Measurements from ENCODE around the gene SLC19A2.
"Not testable (repeated sequence)": the region's sequence is repeated elsewhere in the genome, so short reads cannot be mapped to it uniquely, and the experiment has no call there.

The SLC19A2 gene, protein sequence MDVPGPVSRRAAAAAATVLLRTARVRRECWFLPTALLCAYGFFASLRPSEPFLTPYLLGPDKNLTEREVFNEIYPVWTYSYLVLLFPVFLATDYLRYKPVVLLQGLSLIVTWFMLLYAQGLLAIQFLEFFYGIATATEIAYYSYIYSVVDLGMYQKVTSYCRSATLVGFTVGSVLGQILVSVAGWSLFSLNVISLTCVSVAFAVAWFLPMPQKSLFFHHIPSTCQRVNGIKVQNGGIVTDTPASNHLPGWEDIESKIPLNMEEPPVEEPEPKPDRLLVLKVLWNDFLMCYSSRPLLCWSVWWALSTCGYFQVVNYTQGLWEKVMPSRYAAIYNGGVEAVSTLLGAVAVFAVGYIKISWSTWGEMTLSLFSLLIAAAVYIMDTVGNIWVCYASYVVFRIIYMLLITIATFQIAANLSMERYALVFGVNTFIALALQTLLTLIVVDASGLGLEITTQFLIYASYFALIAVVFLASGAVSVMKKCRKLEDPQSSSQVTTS

DNA sequence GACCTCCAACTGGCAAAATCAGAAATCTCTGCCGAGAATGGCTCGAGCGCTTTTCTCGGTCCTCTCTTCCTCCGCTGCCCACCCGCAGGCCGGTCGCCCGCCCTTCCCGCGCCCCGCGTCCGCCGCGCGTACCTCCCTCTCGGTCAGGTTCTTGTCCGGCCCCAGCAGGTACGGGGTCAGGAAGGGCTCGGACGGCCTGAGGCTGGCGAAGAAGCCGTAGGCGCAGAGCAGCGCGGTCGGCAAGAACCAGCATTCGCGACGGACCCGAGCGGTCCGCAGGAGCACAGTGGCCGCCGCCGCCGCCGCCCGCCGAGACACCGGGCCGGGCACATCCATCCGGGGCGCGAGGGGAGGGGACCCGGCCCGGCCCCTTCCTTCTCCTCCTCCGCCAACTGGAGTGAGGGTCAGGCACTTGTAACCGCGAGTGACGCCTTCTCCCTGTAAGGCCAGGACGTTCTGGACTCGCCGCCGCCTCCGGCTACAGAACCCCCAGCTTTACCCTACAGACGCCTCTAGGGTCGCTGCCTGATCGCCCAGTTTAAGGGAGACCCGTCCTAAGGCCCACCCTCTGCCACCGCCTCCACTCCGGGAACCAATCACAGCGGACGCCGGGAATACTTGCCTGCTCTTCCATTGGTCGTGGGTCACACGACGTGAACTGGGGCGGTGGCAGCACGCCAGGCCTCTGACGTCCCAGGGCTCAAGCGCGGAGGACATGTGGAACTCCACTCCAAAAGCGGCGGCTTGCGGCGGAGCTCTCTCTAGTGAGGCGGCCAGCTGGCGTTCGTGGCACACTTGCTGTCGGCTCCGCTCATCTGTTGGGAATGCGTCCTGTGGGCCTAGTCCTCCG, at the start of gene SLC19A2:
TSS of gene SLC19A2 (minus strand) at position 514 of the 850 bp plus-strand sequence. CDS start at position 336, 178 bp downstream.
- peak within 1 kb of the TSS; percentile 95 for H3K27ac ChIP-seq
- DNase-seq (ENCODE audit: low read depth, low spot score), result peak; percentile 91

DNA sequence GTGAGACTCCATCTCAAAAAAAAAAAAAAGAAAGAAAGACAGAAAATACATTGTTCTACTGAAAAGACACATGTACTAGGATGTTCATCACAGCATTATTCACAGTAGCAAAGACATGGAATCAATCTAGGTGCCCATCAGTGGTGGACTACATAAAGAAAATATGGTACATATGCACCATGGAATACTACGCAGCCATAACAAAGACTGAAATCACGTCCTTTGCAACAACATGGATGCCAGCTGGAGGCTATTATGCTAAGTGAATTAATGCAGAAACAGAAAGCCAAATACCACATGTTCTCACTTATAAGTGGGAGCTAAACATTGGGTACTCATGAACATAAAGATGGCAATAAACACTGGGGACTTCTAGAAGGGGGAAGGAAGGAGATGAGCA, 48.9 kb upstream of the SLC19A2 start:
- no peak for DNase-seq (ENCODE audit: low read depth, low spot score)
- H3K27ac ChIP-seq, result no peak overlapping the region

DNA sequence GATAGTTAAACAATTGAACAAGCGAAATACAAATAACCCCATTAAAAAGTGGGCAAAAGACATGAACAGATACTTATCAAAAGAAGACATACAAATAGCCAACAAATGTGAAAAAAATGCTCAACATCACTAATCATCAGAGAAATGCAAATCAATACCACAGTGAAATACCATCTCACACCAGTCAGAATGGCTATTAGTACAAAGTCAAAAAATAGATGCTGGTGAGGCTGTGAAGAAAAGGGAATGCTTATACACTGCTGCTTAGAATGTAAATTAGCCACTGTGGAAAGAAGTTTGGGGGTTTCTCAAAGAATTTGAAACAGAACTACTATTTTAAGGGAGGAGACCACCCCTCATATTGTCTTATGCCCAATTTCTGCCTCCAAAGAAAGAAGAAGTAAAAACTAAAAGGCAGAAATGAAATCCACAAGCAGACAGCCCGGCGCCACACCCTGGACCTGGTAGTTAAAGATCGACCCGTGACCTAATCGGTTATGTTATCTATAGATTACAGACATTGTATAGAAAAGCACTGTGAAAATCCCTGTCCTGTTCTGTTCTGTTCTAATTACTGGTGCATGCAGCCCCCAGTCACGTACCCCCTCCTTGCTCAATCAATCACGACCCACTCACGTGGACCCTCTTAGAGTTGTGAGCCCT, 47.9 kb upstream of the SLC19A2 start:
- H3K27ac ChIP-seq; DNase-seq (ENCODE audit: low read depth, low spot score): not testable (repeated sequence)

DNA sequence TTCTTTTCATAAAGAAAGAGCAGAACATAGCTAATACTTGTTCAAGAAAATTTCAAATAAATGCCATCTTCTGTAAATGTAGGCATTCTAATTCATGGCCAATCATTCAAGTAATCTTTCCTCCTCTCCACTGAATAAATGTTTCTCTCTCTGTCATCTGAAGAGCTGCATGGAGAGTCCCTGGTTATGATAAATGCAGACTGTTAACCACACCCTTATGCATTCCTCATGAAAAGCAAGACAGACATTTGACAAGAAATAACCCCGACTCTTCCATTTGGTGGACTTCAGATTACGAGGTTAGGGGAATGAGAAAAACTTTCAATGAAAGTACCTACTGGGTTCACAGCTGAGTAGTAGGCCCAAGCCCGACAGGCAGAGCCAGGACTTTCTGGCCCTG, 44.7 kb upstream of the SLC19A2 start:
- no peak overlapping the region for H3K27ac ChIP-seq
- no peak for DNase-seq (ENCODE audit: low read depth, low spot score)

DNA sequence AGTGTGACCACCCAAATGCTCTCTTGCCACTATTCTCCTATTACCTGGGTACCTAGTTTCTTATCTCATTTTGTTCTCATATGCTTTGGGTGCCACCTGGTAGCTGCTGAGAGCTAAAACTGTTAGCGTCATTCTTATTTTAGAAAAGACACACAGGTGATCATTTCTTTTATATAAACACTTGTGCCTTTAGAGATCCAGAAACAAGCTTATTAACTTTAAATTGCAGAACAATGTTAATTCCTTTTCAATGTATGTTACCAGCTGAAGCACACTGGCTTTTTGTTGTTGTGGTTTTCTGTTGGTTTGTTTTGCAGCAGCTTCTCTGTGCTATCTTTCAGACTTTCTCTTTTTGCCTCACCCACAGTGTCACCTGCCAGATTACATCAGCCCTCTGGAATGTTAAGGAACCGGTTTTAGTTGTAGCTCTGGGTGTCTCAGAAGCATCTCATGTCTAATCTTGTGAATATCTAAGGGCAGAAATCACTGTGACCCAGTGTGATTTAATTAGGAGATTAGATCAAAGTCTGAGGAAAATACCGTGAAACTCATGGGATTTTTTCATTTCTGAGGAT, 43.4 kb upstream of the SLC19A2 start:
- H3K27ac ChIP-seq, result peak overlapping the region; percentile 55
- peak; percentile 73 for DNase-seq (ENCODE audit: low read depth, low spot score)

DNA sequence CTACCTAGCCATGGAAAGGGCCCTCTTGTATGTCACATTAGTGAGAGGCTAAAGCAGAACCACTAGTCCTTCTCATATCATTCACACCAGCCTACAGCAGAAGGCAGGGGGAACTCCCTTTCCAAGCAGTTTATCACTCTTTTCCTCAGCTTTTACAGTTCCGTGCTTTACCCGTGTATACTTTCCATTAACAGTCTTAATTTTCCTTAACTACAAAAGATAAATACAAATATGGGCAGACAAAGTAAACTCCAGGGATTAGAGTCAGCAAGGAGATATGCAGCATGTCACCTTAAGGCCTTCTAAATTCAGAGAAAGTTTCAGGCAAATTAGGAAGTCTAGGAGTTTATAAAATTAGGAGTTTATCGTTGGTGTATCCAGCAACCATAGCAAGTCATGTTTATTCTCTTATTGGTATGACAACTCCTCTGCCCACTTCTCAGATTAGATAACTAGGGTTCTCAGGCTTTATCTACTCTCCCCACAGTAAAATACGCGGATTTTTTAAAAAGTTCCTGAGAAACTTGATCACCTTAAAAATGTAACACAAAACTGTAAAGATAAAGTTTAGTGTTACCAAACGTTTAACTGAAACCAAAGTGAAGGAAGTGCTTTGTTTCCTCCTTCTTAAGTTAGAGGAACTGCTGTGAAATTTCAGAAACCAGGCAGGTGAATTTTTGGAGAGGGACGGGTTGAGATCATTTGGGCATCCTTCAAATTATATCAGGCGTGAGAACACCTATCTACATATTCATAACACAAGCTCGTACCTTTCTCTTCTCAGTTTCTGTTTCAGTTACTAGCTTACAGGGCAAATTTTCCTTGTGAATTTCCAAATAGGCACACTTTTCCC, 42.7 kb upstream of the SLC19A2 start:
- H3K27ac ChIP-seq, result peak overlapping the region; percentile 55
- no peak for DNase-seq (ENCODE audit: low read depth, low spot score)

DNA sequence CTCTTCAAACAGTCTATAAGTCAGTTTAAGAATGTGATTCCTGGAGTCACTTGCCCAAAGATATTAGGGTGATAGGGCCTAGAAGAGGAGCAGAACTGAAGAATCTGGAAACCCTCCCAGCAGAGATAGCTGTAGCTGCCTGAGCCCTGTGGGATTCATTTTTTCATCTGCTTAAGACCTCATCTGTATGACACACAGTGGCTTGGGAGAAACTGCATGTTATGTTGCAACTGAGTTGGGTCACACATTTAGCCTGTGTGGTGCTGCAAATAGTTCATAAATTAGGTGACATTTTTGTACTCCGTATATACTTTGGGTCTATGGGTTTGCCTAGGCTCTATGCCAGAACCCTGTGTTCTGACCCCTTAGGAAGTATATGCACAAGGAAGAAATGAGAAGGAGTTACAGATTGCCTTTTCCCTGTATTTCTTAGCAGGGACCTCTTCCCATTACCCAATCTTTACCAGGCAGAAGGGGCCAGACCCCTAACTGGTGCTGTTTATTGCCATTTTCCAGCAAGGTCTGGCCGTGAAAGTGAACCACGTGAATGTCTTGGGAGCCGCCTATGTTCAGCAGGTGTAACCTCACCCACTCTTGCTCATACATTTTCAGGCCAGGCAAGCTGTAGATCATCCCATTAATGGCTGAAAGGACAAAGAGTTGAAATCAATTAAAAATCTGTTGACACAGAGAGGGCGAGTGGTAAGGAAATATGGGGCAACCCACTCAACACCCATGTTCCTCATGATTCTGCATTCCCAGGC, 41.9 kb upstream of the SLC19A2 start:
- DNase-seq (ENCODE audit: low read depth, low spot score), result no peak
- no peak overlapping the region for H3K27ac ChIP-seq

DNA sequence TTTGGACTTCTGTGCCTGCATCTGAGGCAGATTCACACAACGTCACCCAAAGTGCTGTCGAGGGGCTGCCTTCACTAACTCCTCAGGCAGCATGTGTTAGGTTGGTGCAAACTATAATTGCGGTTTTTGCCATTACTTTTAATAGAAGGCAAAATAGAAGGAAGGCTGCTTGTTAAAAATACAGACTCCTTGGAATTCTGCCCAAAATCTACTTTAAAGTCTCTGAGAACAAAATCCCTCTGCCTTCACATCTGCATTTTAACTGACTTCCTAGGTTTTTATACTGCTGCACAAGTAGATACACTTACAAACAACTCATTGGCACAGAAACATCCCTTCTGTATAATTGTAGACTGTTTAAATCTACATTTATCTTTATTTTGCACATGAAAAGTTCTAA, 41.3 kb upstream of the SLC19A2 start:
- DNase-seq (ENCODE audit: low read depth, low spot score), result no peak
- H3K27ac ChIP-seq, result no peak overlapping the region

DNA sequence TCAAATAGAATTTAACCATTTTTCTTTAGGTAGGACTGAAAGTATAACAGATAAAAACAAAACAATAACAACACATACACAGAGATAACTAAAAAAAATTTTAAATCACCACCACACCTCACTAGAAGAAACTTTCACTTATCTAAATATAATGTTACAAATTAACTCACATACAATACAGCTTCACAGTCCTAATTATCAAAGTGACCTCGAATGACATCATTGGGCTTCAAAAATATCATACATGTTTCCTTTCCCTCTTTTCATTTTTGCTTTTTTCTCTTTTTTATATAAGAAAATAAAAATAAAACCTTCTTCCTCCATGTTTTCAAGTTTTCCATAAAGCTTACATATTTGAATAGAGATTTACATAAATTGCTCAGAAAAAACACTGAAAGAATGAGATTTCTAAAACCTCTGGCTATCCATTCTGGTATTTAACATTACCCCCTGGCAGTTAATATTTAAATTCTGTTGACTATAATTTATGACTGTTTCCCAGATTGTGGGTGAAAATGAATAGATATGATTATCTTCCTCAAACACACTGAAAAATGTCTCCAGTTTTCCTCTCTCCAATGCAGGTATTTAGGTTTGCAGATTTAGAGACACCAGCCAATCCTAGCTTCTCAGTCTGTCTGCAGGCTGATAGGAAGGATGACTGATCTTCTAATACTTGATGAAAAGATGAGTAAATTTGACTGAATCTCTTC, 40.5 kb upstream of the SLC19A2 start:
- DNase-seq (ENCODE audit: low read depth, low spot score), result no peak

DNA sequence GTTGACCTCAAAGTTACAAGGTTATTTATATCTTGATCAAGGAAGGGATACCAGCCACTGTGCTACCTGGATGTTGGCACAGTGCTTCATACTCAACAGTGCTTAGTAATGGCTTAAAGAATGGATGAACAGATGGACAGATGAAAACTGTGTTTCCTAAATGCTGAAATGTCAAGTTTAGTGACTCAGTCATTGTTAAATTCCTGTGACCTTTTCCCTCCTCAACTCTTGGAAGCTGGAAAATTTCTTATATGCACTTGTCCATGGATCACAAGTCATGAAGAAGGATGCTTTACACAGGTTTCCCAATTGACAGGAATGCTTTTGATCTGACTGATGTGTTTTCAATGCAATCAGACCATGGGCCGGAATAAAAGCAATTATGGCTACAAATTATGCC, 39.6 kb upstream of the SLC19A2 start:
- H3K27ac ChIP-seq, result no peak overlapping the region
- no peak for DNase-seq (ENCODE audit: low read depth, low spot score)

More for the DNA sequence above, 40.5 kb upstream of the SLC19A2 start:
- H3K27ac ChIP-seq, result no peak overlapping the region

DNA sequence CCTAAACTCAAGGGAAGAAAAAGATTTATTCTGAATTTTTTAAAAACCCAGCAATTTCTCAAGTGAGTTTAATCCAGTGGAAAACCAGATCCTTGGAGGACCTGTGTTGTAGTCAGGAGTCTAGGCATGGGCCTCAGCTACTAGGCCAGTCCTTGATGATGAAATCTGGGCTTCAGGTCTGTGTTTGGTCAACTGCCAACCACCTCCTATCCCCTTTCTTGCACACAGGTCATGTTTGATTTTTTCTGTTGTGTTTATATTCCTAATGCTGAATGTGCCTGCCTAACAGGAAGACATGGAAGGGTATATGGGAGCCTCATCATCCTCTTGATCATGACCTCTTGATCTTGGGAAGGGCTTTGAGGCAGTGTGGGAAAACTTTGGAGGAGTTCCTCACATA, 38.2 kb upstream of the SLC19A2 start:
- H3K27ac ChIP-seq, result no peak overlapping the region
- DNase-seq (ENCODE audit: low read depth, low spot score), result no peak

DNA sequence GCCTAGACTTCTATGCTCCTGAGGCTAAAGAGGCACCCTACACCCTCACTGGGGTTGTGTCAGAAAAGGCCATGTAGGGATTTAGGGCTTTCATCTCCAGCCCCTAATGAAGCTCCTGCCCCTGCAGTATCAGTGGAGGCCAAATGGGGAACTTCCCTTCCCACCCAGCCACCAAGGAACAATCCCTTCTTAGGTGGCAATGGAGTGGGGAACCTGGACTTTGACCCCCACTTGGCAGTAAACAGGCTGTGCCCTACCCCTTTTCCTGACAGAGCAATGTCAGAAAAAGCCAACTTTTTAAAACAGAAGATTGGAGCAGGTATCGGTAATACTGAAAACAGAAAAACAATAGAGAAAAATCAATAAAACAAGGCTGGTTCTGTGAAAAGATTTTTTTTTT, 35.5 kb upstream of the SLC19A2 start:
- no peak overlapping the region for H3K27ac ChIP-seq
- DNase-seq (ENCODE audit: low read depth, low spot score), result no peak

DNA sequence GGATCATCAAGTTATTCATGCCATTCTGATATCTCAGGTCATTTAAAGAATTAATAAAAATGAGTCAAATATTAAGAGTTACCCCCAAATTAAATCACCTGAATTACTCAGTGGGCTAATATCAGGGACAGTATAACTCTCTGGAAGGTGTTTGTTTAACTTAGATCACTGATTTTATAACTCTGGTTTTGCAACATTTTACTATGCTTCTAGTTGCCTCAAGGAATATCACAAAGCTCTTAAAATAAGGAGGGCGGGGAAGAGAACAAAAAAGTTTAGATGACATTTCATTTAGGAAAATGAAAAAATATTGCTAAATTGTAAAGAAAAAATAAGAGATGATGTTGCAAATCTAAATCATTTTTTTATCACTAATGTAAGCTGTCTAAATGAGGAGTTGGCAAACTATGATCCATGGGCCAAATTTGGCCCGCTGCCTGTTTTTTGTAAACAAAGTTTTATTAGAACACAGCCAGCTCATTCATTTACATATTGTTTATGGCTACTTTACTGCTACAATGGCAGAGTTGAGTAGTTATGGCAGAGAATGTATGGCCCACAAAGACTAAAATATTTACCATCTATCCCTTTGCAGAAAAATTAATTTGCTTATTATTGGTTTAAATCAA, 31.9 kb upstream of the SLC19A2 start:
- no peak overlapping the region for H3K27ac ChIP-seq
- DNase-seq (ENCODE audit: low read depth, low spot score), result no peak

DNA sequence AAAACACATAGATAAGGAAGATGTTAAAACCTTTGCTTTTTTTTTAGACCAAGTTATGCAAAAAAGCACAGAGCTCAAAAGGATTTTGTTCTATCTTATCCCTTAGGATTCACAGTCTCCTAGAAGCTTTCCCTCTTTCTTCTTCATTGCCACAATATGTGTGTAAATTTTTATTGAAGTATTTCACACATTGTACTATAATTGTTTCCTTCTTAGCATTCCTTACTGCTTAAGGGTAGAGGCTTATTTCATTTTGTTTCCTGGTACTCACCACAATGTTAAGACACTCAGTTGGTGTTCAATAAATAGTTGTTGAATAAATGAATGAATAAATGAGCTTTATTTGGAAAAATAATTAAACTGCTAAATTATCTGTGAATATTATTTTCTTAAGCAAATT, 29.9 kb upstream of the SLC19A2 start:
- no peak overlapping the region for H3K27ac ChIP-seq
- DNase-seq (ENCODE audit: low read depth, low spot score), result no peak

DNA sequence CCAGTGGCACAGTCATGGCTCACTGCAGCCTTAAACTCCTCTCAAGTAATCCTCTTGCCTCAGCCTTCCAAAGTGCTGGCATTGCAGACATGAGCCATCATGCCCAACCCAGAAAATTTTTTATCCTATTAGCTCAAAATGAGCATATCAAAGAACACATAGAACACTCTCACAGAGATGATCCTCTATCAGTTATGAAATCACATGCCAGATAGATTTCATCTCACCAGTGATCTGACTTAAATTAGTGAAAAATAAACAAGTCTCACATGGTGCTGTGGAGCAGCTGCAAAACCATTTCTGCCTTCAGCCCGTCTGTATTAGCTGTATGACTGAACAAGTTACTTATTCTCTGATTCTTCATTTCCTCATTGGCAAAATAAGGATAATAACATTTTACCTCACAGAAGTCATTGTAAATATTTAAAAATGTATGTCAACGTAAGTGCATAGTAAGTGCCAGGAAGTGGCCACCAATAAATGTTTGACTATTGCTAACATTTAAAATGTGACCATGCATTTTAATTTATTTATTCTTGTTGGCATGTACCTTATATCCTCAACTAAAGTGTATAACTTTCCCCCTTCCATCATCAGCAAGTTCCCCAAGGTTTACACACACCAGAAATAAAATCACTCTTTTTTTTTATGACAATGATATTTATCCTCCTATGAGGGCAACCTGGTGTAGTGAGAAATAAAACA, 29.0 kb upstream of the SLC19A2 start:
- DNase-seq (ENCODE audit: low read depth, low spot score), result no peak

DNA sequence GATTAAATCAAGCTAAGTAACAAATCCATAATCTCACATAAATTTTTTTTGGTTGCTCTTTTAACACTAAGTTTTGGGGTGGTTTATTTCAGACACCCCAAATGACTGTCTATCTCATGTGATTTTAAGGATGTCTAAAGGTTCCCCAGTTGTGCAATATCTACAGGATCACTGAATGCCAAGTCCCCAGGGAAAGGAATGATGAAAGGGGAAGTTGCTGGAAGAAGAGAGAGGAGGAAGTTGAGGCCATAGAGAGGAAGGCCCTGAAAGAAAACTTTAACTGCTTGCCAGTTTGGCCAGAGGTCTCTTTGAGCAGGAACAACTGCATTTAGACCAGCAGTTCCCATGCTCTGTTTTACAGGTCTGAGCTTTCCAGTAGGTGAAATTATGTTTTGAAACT, 27.5 kb upstream of the SLC19A2 start:
- DNase-seq (ENCODE audit: low read depth, low spot score), result no peak
- H3K27ac ChIP-seq, result no peak overlapping the region

More for the DNA sequence above, 29.0 kb upstream of the SLC19A2 start:
- H3K27ac ChIP-seq, result no peak overlapping the region
